GM23338 (cell line): ENCODE data around the gene PTPRR. TPM values are rescaled to one million over a fixed set of nuclear protein-coding genes. Genes with fewer than 3 reads are reported as not detected.

Experiments used
- ATAC-seq: fragments of 200-7000 bp; cut with Tn5 transposase; 3 replicates; pipeline ENCODE4 v1.9.1; 2020
- DNase-seq: peaks from one replicate; pipeline ENCODE4 v3.0.0-alpha.2; 2015; ENCODE audit warnings: low spot score
- H2AFZ ChIP-seq: fragments of 200-600 bp; sonication (generic); 2 replicates; pipeline ENCODE4 v1.8.0; 2016; ENCODE audit warnings: antibody characterized with exemption, mild to moderate bottlenecking, moderate library complexity
- H3F3A ChIP-seq: fragments of 200-600 bp; sonication (generic); replicated peaks from 2 replicates; pipeline ENCODE4 v1.8.0; 2017; ENCODE audit warnings: antibody characterized with exemption, mixed run types, low read depth
- H3K27ac ChIP-seq: fragments of 200-600 bp; sonication (generic); 2 replicates; pipeline ENCODE4 v1.6.1; 2016; ENCODE audit warnings: low read depth
- H3K27me3 ChIP-seq: fragments of 200-600 bp; sonication (generic); 2 replicates; pipeline ENCODE4 v1.8.0; 2016; ENCODE audit warnings: mild to moderate bottlenecking, mixed run types, moderate library complexity; ENCODE audit not compliant: insufficient read depth
- H3K36me3 ChIP-seq: fragments of 200-600 bp; sonication (generic); 2 replicates; pipeline ENCODE4 v1.8.0; 2016; ENCODE audit warnings: mild to moderate bottlenecking; ENCODE audit not compliant: insufficient read depth
- H3K4me1 ChIP-seq: fragments of 200-600 bp; sonication (generic); 2 replicates; pipeline ENCODE4 v1.8.0; 2016; ENCODE audit warnings: mild to moderate bottlenecking, moderate library complexity; ENCODE audit not compliant: insufficient read depth
- H3K4me2 ChIP-seq: fragments of 200-600 bp; sonication (generic); 2 replicates; pipeline ENCODE4 v1.7.1; 2017; ENCODE audit warnings: mixed run types
- H3K4me3 ChIP-seq: fragments of 200-600 bp; sonication (generic); 2 replicates; pipeline ENCODE4 v1.6.1; 2016; ENCODE audit warnings: mixed run types
- H3K79me2 ChIP-seq: fragments of 200-600 bp; sonication (generic); replicated peaks from 2 replicates; pipeline ENCODE4 v1.8.0; 2017; ENCODE audit warnings: mild to moderate bottlenecking; ENCODE audit not compliant: insufficient read depth
- H3K9me2 ChIP-seq: fragments of 200-600 bp; sonication (generic); 2 replicates; pipeline ENCODE4 v1.8.0; 2017; ENCODE audit not compliant: insufficient read depth
- H4K20me1 ChIP-seq: fragments of 200-600 bp; sonication (generic); replicated peaks from 2 replicates; pipeline ENCODE4 v1.8.0; 2017; ENCODE audit warnings: mild to moderate bottlenecking; ENCODE audit not compliant: insufficient read depth
- H3K27ac Mint-ChIP-seq: 2 replicates; pipeline ENCODE4 v1.8.0; 2020; ENCODE audit warnings: inconsistent platforms, mild to moderate bottlenecking, moderate library complexity, mixed read lengths
- H3K27me3 Mint-ChIP-seq: 3 replicates; pipeline ENCODE4 v1.8.0; 2022; ENCODE audit warnings: low read depth, mild to moderate bottlenecking, moderate library complexity, mixed read lengths, inconsistent platforms; ENCODE audit not compliant: insufficient read depth, poor library complexity
- H3K36me3 Mint-ChIP-seq: 3 replicates; pipeline ENCODE4 v1.8.0; 2021; ENCODE audit warnings: low read depth, mild to moderate bottlenecking, inconsistent platforms, moderate library complexity, mixed read lengths
- H3K4me1 Mint-ChIP-seq: 3 replicates; pipeline ENCODE4 v1.8.0; 2020; ENCODE audit warnings: mild to moderate bottlenecking, inconsistent platforms, mixed read lengths
- H3K4me3 Mint-ChIP-seq: 3 replicates; pipeline ENCODE4 v1.8.0; 2021; ENCODE audit warnings: moderate library complexity, mild to moderate bottlenecking, inconsistent platforms, mixed read lengths
- H3K9me3 Mint-ChIP-seq: 3 replicates; pipeline ENCODE4 v1.8.0; 2020; ENCODE audit warnings: moderate library complexity, mild to moderate bottlenecking, inconsistent platforms, mixed read lengths
- ETS1 ChIP-seq: IDR thresholded peaks from 2 replicates; pipeline ENCODE4 v1.6.1; 2016; ENCODE audit warnings: antibody characterized with exemption
- EZH2 ChIP-seq: fragments of 200-600 bp; sonication (generic); IDR thresholded peaks from one replicate; pipeline ENCODE4 v1.8.0; 2017; ENCODE audit warnings: antibody characterized with exemption, mild to moderate bottlenecking, low read depth; ENCODE audit not compliant: unreplicated experiment
- EZH2phosphoT487 ChIP-seq: fragments of 200-600 bp; sonication (generic); IDR thresholded peaks from one replicate; pipeline ENCODE4 v1.8.1; 2018; ENCODE audit warnings: antibody characterized with exemption; ENCODE audit not compliant: unreplicated experiment
- JUNB ChIP-seq: IDR thresholded peaks from one replicate; pipeline ENCODE4 v1.6.1; 2016; ENCODE audit warnings: antibody characterized with exemption; ENCODE audit not compliant: unreplicated experiment
- POLR2AphosphoS5 ChIP-seq: IDR thresholded peaks from 2 replicates; pipeline ENCODE4 v1.6.1; 2016; ENCODE audit warnings: antibody characterized with exemption, low read depth
- REST ChIP-seq: IDR thresholded peaks from one replicate; pipeline ENCODE4 v1.6.1; 2018; ENCODE audit warnings: antibody characterized with exemption; ENCODE audit not compliant: unreplicated experiment
- ZNF331 ChIP-seq: fragments of 250-450 bp; sonication (Bioruptor Pico); IDR thresholded peaks from 2 replicates; pipeline ENCODE4 v1.5.0; 2020; ENCODE audit warnings: low read depth, mild to moderate bottlenecking, moderate library complexity
- ZNF462 ChIP-seq: fragments of 250-450 bp; sonication (Bioruptor Pico); IDR thresholded peaks from 2 replicates; pipeline ENCODE4 v1.5.0; 2020; ENCODE audit warnings: mild to moderate bottlenecking, moderate library complexity
- polyA plus RNA-seq: library from polyadenylated mRNA; unstranded; fragments of >200 nt; fragmentation: Nextera tagmentation; extraction: Ambion mirVana; gene quantifications from 2 replicates; pipeline ENCODE4 v1.2.1, GENCODE V29; 2016
- total RNA-seq: library from RNA; depleted of rRNA; stranded (reverse); fragments of >200 nt; shearing (Covaris generic); gene quantifications from 2 replicates; pipeline ENCODE4 v1.2.3, GENCODE V29; 2014

The PTPRR gene
- total and polyA plus RNA-seq, 2 experiments from 2014 or later = 0.26 to 0.76 TPM

DNA sequence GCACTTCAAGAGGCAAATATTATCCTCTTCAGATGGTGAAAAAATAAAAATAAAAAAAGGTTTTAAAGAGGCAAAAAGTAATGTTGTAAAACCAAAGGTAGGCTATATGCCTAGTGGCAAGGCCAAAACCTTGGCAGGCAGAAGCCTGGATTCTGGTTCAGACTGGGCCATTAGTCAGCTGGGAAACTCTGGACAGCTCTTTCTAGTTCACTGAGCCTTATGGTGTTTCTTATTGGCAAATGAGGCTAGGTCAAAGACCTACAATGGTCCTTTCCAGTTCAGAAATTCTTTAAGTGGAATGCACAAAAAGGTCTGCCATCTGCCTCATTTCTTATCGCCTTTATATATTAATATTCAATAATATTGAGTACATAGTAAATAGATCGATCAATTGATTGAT is 327.9 kb downstream of the PTPRR start:
- DNase-seq (no peak), ATAC-seq (no peak)
- Histone ChIP-seq H3K4me3 (no peak overlapping the region), H3K4me2 (no peak overlapping the region), H3K9me2 (no peaks in the 10 kb centered on the region; the same call in 1 of the 2 replicates), H3K4me1 (no peaks in the 10 kb centered on the region), H3K79me2 (no peaks in the 10 kb centered on the region), H2AFZ (no peak overlapping the region), H3K27me3 (no peaks in the 10 kb centered on the region), H4K20me1 (no peaks in the 10 kb centered on the region), H3K27ac (no peak overlapping the region), H3F3A (no peaks in the 10 kb centered on the region), H3K36me3 (no peaks in the 10 kb centered on the region)
- H3K4me1 Mint-ChIP-seq = peaks cover 3% of the 10 kb centered on the region; the same call in 1 of the 3 replicates
- peaks cover 4% of the 10 kb centered on the region; the same call in 1 of the 3 replicates for H3K36me3 Mint-ChIP-seq
- H3K9me3 Mint-ChIP-seq = no peaks in the 10 kb centered on the region; the same call in 2 of the 3 replicates
- H3K27me3 Mint-ChIP-seq = peaks cover 6% of the 10 kb centered on the region
- H3K27ac Mint-ChIP-seq = no peak overlapping the region
- TF ChIP-seq ZNF462 (CRISPR knock-in tag) (no peak), POLR2AphosphoS5 (no peak), JUNB (no peak), EZH2 (no peak), ZNF331 (CRISPR knock-in tag) (no peak), REST (no peak), EZH2phosphoT487 (no peak), ETS1 (no peak)
- no peak overlapping the region for H3K4me3 Mint-ChIP-seq
